Measurements from ENCODE around the gene ENO2.

ENO2 gene

GRCh38 chr12:6962285-6963015 is 48.1 kb downstream of the ENO2 start:
- peak in 1 of 2 experiments; percentile 63 for DNase-seq

- DNase-seq, result peak; percentile 80 to 90
Observed at GRCh38 chr12:6963016-6963731, 48.8 kb downstream of the ENO2 start.

GRCh38 chr12:6963791-6964413 is 49.5 kb downstream of the ENO2 start:
- DNase-seq, result no peak

- DNase-seq, result no peak
Observed at GRCh38 chr12:6964605-6965025, 50.2 kb downstream of the ENO2 start.

- peak; percentile 27 to 86 for DNase-seq
Observed at GRCh38 chr12:6965026-6965661, 50.8 kb downstream of the ENO2 start.

GRCh38 chr12:6965714-6966113 is 51.3 kb downstream of the ENO2 start:
- DNase-seq, result no peak

GRCh38 chr12:6966351-6966750 is 52.0 kb downstream of the ENO2 start:
- DNase-seq, result no peak

GRCh38 chr12:6967651-6968100 is 53.3 kb downstream of the ENO2 start:
- DNase-seq, result no peak

- no peak for DNase-seq
Observed at GRCh38 chr12:6968426-6968825, 54.0 kb downstream of the ENO2 start.

GRCh38 chr12:6970096-6970527 is 55.7 kb downstream of the ENO2 start:
- no peak for DNase-seq
